Left cardiac atrium (tissue), 4 donors: Measurements from ENCODE around the gene SNTG2. TPM values are rescaled to one million over a fixed set of nuclear protein-coding genes. Genes with fewer than 3 reads are reported as not detected.
"Not testable (repeated sequence)": the region's sequence is repeated elsewhere in the genome, so short reads cannot be mapped to it uniquely, and the experiment has no call there.

Experiments used
- ATAC-seq, 2 donors: fragments of 200-7000 bp; cut with Tn5 transposase; one replicate each; pipeline ENCODE4 v1.9.1; 2020; ENCODE audit warnings: mild to moderate bottlenecking in 2 of 2, moderate library complexity in 2 of 2
- DNase-seq: peaks from one replicate; pipeline ENCODE4 v3.0.0-alpha.2; 2020
- intact Hi-C, 2 donors: fragments of 100-400 bp; cut with DNase I; formaldehyde crosslinking; loops; one replicate each; pipeline versions ENCODE4 v1.14.1 to v1.15.1; 2022 to 2023
- total RNA-seq, 2 donors: library from RNA; stranded (reverse); fragmentation: NEBNext Ultra II Directional; extraction: Animal tissue kit (Norgen Biotek cat#: 25700); gene quantifications; one replicate each; pipeline ENCODE4 v1.2.1, GENCODE V29; 2021
- donor health status: DM: no; HTN: yes; CAD: no.
- donor health status: DM: no; HTN: yes; CAD: no; lungs with severe emphysema.
- donor health status: DM: yes; HTN: yes; CAD: no.
- donor health status: Dilated cardiomyopathy.

The SNTG2 gene
- total RNA-seq, 2 donors from 2014 or later: 1.6 to 2.9 TPM

DNA sequence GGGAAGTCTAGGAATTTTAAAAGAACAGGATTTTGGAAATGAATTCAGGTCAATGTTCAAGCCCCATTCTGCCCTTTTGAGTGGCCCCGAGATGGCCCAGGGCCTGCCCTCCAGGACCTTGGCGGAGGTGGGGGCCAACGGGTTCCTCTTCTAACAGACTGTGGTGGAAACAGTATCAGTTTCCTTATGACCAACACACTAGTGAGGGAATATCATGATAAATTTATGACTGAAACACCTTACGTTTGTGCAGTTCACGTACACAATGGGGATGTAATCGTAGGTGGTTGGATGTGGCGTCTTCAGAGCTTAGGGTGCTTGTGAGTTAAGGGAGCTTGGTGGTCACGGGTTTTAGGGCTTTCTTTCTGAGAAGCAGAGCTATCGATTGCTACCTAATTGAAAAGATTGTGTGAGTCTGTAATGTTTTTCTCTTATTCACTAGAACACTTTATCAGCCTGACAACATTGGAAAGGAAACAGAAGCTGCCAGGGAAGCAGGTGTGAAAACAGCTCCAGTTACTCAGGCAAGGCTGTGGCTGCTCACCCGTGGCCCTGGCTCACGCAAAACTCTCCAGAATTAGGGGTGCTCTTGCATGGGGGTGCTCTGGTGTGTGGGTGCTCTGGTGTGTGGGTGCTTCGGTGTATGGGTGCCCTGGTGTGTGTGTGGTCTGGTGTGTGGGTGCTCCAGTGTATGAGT lies 165.3 kb downstream of the SNTG2 start:
- intact Hi-C loops: no loop called here
- DNase-seq (no peak), ATAC-seq (no peak)

- DNase-seq (no peak), ATAC-seq (no peak)
- intact Hi-C loops: no loop called here
Observed at GRCh38 chr2:1117569-1117968, 166.9 kb downstream of the SNTG2 start.

DNA sequence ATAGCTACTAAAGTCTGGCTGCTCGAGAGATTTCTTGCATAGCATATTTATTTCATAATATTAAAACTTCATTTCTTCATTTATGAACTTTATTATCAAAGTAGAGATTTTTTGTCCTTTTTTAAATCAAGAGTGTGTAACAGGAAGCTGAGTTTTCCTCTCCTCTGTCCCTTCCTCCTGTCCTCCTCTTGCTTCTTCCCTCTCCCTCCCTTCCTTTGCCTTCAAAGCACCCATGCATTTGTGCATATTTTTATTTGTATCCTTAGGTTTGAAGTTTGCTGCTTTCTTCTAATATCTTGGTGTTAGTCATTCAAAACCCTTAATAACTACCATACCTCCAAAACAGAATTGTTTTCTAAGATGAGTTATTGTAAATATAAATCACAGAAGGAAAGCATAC lies 174.6 kb downstream of the SNTG2 start:
- ATAC-seq: no peak
- no peak for DNase-seq
- intact Hi-C loops: no loop called here

- intact Hi-C loops: no loop called here
- no peak for DNase-seq
- ATAC-seq: no peak
Observed at GRCh38 chr2:1125633-1126370, 175.2 kb downstream of the SNTG2 start.

- DNase-seq: no peak
- ATAC-seq: no peak
- intact Hi-C loops: no loop called here
Observed at GRCh38 chr2:1129982-1130381, 179.3 kb downstream of the SNTG2 start.

DNA sequence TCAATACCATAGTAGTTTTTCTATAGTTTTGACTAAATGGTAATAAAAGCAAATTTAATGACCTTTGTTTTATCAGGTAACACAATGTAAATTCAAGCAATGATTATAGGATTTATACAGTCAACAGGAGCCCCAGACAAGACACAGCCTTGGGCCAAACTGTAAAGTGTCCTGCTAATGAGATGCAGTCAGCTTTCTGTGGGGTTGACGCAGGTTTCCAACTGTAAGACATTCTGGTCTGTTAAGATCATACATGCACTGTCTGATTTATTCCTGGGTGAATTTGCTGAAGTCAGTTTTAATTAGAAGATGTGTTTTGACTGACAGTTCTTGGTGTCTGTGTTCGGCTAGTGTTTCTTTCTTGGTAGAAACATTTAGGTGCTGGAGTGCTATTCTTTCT lies 180.3 kb downstream of the SNTG2 start:
- DNase-seq (no peak), ATAC-seq (no peak)
- intact Hi-C loops: no loop called here

GRCh38 chr2:1132328-1132969 lies 181.8 kb downstream of the SNTG2 start:
- DNase-seq (no peak), ATAC-seq (no peak)
- intact Hi-C loops: no loop called here

- DNase-seq, ATAC-seq, intact Hi-C loops: not testable (repeated sequence)
Observed at GRCh38 chr2:1133896-1134295, 183.2 kb downstream of the SNTG2 start.

- ATAC-seq: no peak
- DNase-seq: no peak
- intact Hi-C loops: no loop called here
Observed at GRCh38 chr2:1134629-1135028, 184.0 kb downstream of the SNTG2 start.

DNA sequence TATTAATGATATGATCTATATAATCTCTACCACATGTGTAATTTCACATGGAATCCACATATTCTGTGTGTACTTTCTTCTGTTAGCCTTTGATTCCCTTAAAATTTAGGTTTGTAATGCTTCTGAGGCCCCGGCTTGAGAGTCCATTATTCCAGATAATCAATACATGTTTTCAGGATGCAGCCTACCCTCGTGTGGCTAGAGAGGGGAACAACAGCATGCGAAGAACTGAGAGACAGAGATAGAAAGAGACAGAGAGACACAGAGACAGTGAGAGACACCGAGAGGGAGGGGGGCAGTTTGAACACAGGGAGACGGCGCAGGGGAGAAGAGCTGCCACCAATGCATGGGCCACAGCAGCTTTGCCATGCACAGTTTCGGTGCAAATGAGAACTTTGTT lies 185.4 kb downstream of the SNTG2 start:
- ATAC-seq (no peak), DNase-seq (no peak)
- intact Hi-C loops: no loop called here

GRCh38 chr2:1136846-1137245 lies 186.2 kb downstream of the SNTG2 start:
- intact Hi-C loops: no loop called here
- ATAC-seq (no peak), DNase-seq (no peak)

- intact Hi-C loops: no loop called here
- ATAC-seq (no peak), DNase-seq (no peak)
Observed at GRCh38 chr2:1137264-1137663, 186.6 kb downstream of the SNTG2 start.

DNA sequence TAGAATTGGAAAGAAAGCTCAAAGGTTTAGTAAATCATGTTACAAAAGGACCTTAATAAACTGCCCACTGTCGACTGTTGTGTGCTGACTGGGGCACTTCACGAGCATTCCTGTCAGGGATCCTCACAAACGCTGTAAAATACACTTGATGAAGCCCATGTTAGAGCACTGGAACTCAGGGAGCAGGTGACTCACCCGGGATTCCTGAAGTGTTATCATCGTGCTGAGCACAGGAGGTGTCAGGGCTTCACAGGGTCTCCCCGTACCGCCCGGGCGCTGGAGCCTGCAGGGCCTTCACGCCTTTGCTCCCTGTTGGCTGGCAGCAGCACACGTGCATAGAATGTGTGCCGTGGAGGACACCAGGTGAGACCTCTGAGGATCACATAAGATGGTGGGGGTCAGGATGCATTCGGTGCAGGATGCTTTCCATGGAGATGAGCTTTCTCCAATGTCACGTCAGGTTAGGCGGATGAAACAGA lies 187.3 kb downstream of the SNTG2 start:
- DNase-seq (no peak), ATAC-seq (no peak)
- intact Hi-C loops: no loop called here

GRCh38 chr2:1140389-1141003 lies 189.8 kb downstream of the SNTG2 start:
- intact Hi-C loops: no loop called here
- no peak for DNase-seq
- ATAC-seq: peak in 1 of 2 donors; percentile 62

- DNase-seq (peak; percentile 37), ATAC-seq (peak in 1 of 2 donors; percentile 41)
- intact Hi-C loops: no loop called here
Observed at GRCh38 chr2:1141079-1141478, 190.4 kb downstream of the SNTG2 start.

DNA sequence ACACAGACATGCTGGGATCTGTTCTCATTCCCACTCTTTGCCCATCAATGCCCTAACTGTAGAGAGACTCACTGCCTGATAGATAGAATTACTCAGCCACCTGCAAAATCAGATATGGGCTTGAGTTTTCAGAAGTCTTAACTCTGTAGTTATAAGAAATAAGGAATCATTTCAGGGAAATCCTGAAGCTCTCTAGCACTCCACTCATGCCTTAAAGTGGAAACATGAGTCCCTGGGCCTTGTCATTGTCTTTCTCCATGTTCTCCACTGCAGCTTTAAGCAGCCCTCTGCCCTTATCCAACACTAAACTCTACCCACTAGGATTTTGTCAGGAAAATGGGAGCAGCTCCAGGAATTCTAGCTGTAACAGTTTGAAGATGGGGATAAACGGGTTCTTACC lies 192.5 kb downstream of the SNTG2 start:
- ATAC-seq (no peak), DNase-seq (no peak)
- intact Hi-C loops: no loop called here

GRCh38 chr2:1147873-1148612 lies 197.4 kb downstream of the SNTG2 start:
- intact Hi-C loops: no loop called here
- ATAC-seq (no peak), DNase-seq (no peak)

GRCh38 chr2:1150724-1151511 lies 200.3 kb downstream of the SNTG2 start:
- DNase-seq (no peak), ATAC-seq (no peak)
- intact Hi-C loops: no loop called here
